ENCODE data around the gene ASIC4.

The ASIC4 gene

GRCh38 chr2:219467736-219468075 is 46.6 kb upstream of the ASIC4 start:
- Histone ChIP-seq H3K9me3 (ENCODE audit: insufficient read depth, low read length) (no peaks in the 10 kb centered on the region), H3K27ac (ENCODE audit: low read depth, low read length) (no peak overlapping the region), H3K36me3 (ENCODE audit: low read length) (no peaks in the 10 kb centered on the region), H3K79me2 (ENCODE audit: insufficient read depth, low read length) (no peaks in the 10 kb centered on the region), H3K27me3 (ENCODE audit: low read length) (no peaks in the 10 kb centered on the region), H3K9me2 (replicated peaks; ENCODE audit: insufficient read depth, low read length) (no peaks in the 10 kb centered on the region), H3F3A (ENCODE audit: insufficient read depth) (no peaks in the 10 kb centered on the region), H3K4me2 (ENCODE audit: low read depth, low read length, poor library complexity, severe bottlenecking) (no peak overlapping the region), H3K9ac (ENCODE audit: low read length) (no peak overlapping the region), H4K20me1 (ENCODE audit: low read depth, low read length) (no peaks in the 10 kb centered on the region), H3K4me3 (ENCODE audit: insufficient read depth, low read length, poor library complexity, severe bottlenecking) (no peak overlapping the region), H2AFZ (ENCODE audit: low read depth, low read length, severe bottlenecking) (no peak overlapping the region)
- no peak for TF ChIP-seq CTCF (IDR thresholded peaks at IDR 0.05; ENCODE audit: insufficient read depth, low read length, poor library complexity, severe bottlenecking)
- no peak for TF ChIP-seq EZH2phosphoT487 (conservative IDR thresholded peaks at IDR 0.05; ENCODE audit: low read length)

GRCh38 chr2:219468410-219469185 is 45.7 kb upstream of the ASIC4 start:
- no peak overlapping the region for H3K4me3 ChIP-seq (ENCODE audit: insufficient read depth, low read length, poor library complexity, severe bottlenecking)
- H3K9me2 ChIP-seq (replicated peaks; ENCODE audit: insufficient read depth, low read length) = no peaks in the 10 kb centered on the region
- H3K4me2 ChIP-seq (ENCODE audit: low read depth, low read length, poor library complexity, severe bottlenecking) = no peak overlapping the region
- H3K36me3 ChIP-seq (ENCODE audit: low read length) = no peaks in the 10 kb centered on the region
- H4K20me1 ChIP-seq (ENCODE audit: low read depth, low read length) = no peaks in the 10 kb centered on the region
- H2AFZ ChIP-seq (ENCODE audit: low read depth, low read length, severe bottlenecking) = no peak overlapping the region
- H3F3A ChIP-seq (ENCODE audit: insufficient read depth) = no peaks in the 10 kb centered on the region
- H3K27ac ChIP-seq (ENCODE audit: low read depth, low read length) = no peak overlapping the region
- H3K27me3 ChIP-seq (ENCODE audit: low read length) = no peaks in the 10 kb centered on the region
- H3K9ac ChIP-seq (ENCODE audit: low read length) = no peak overlapping the region
- TF ChIP-seq CTCF (IDR thresholded peaks at IDR 0.05; ENCODE audit: insufficient read depth, low read length, poor library complexity, severe bottlenecking) (no peak), EZH2phosphoT487 (conservative IDR thresholded peaks at IDR 0.05; ENCODE audit: low read length) (no peak)
- H3K9me3 ChIP-seq (ENCODE audit: insufficient read depth, low read length) = no peaks in the 10 kb centered on the region
- no peaks in the 10 kb centered on the region for H3K79me2 ChIP-seq (ENCODE audit: insufficient read depth, low read length)

GRCh38 chr2:219469186-219469724 is 45.0 kb upstream of the ASIC4 start:
- no peaks in the 10 kb centered on the region for H3K36me3 ChIP-seq (ENCODE audit: low read length)
- no peaks in the 10 kb centered on the region for H4K20me1 ChIP-seq (ENCODE audit: low read depth, low read length)
- H3K4me2 ChIP-seq (ENCODE audit: low read depth, low read length, poor library complexity, severe bottlenecking) = no peak overlapping the region
- no peaks in the 10 kb centered on the region for H3F3A ChIP-seq (ENCODE audit: insufficient read depth)
- no peaks in the 10 kb centered on the region for H3K79me2 ChIP-seq (ENCODE audit: insufficient read depth, low read length)
- no peak overlapping the region for H3K27ac ChIP-seq (ENCODE audit: low read depth, low read length)
- no peak overlapping the region for H2AFZ ChIP-seq (ENCODE audit: low read depth, low read length, severe bottlenecking)
- no peaks in the 10 kb centered on the region for H3K27me3 ChIP-seq (ENCODE audit: low read length)
- TF ChIP-seq CTCF (IDR thresholded peaks at IDR 0.05; ENCODE audit: insufficient read depth, low read length, poor library complexity, severe bottlenecking) = no peak
- TF ChIP-seq EZH2phosphoT487 (conservative IDR thresholded peaks at IDR 0.05; ENCODE audit: low read length) = no peak
- H3K9me2 ChIP-seq (replicated peaks; ENCODE audit: insufficient read depth, low read length) = no peaks in the 10 kb centered on the region
- H3K9ac ChIP-seq (ENCODE audit: low read length) = no peak overlapping the region
- H3K4me3 ChIP-seq (ENCODE audit: insufficient read depth, low read length, poor library complexity, severe bottlenecking) = no peak overlapping the region
- no peaks in the 10 kb centered on the region for H3K9me3 ChIP-seq (ENCODE audit: insufficient read depth, low read length)
